Prostate gland (tissue), 2 donors: ENCODE data around the gene POLDIP3. TPM values are rescaled to one million over a fixed set of nuclear protein-coding genes. Genes with fewer than 3 reads are reported as not detected.

Experiments used
- DNase-seq: peaks from one replicate; pipeline ENCODE4 v3.0.0-alpha.2; 2019; ENCODE audit warnings: low spot score
- H3K27ac ChIP-seq, 2 donors: fragments of 200-600 bp; sonication (generic); 2 replicates each; pipeline ENCODE4 v1.5.1; 2017 to 2019
- H3K27me3 ChIP-seq: fragments of 200-600 bp; sonication (generic); replicated peaks from 2 replicates; pipeline ENCODE4 v1.5.1; 2019; ENCODE audit not compliant: insufficient read depth
- H3K36me3 ChIP-seq, 2 donors: fragments of 200-600 bp; sonication (generic); 1 replicate in 1 of 2; 2 replicates in 1 of 2; pipeline versions ENCODE4 v1.5.1 to v1.8.1; 2017 to 2019
- H3K4me1 ChIP-seq: fragments of 200-600 bp; sonication (generic); replicated peaks from 2 replicates; pipeline ENCODE4 v1.5.1; 2019
- H3K4me3 ChIP-seq, 2 donors: fragments of 200-600 bp; sonication (generic); 2 replicates each; pipeline ENCODE4 v1.5.1; 2017 to 2019
- H3K9me3 ChIP-seq: fragments of 200-600 bp; sonication (generic); 2 replicates; pipeline ENCODE4 v1.5.1; 2017
- CTCF ChIP-seq, 4 experiments: fragments of 200-600 bp in 2 of 4; fragments of 450-650 bp in 2 of 4; sonication (generic) in 2 of 4; IDR thresholded peaks; 1 replicate in 3 of 4; 2 replicates in 1 of 4; pipeline ENCODE4 v1.5.1; 2016 to 2019; ENCODE audit warnings: antibody characterized with exemption in 4 of 4, mild to moderate bottlenecking in 2 of 4, moderate library complexity in 2 of 4
- POLR2A ChIP-seq: fragments of 450-650 bp; IDR thresholded peaks from one replicate; pipeline ENCODE4 v1.6.1; 2016; ENCODE audit warnings: antibody characterized with exemption, mild to moderate bottlenecking
- POLR2AphosphoS5 ChIP-seq: sonication (generic); formaldehyde crosslinking; IDR thresholded peaks from one replicate; pipeline ENCODE4 v1.6.1; 2017; ENCODE audit warnings: antibody characterized with exemption
- WGBS: methylation state at CpG from one replicate; pipeline ENCODE4 v1.1.5; 2018; 5-methylcytosine and 5-hydroxymethylcytosine counted together
- intact Hi-C: fragments of 100-400 bp; cut with DNase I; formaldehyde crosslinking; loops from one replicate; pipeline ENCODE4 v1.14.2; 2022
- total RNA-seq, 2 donors: library from RNA; depleted of rRNA; stranded (reverse); fragments of >200 nt; gene quantifications; one replicate each; pipeline ENCODE4 v1.1.0, GENCODE V29; 2016

POLDIP3 gene
- total RNA-seq, 2 donors from 2014 or later, result 46.4 to 62.6 TPM

GRCh38 chr22:42641801-42642413 is 27.2 kb upstream of the POLDIP3 start:
- H3K4me1 ChIP-seq, result peaks cover 29% of the 10 kb centered on the region
- TF ChIP-seq POLR2AphosphoS5 (no peak), CTCF (IDR thresholded peaks at IDR 0.05) (no peak), POLR2A (no peak)
- intact Hi-C loops, result no loop called here
- no peaks in the 10 kb centered on the region for H3K9me3 ChIP-seq
- 88% methylated on average over 9 of the region's 9 CpGs for WGBS
- H3K27ac ChIP-seq, result no peak overlapping the region
- no peak for DNase-seq
- H3K4me3 ChIP-seq, result no peak overlapping the region
- no peaks in the 10 kb centered on the region for H3K27me3 ChIP-seq
- H3K36me3 ChIP-seq, result no peaks in the 10 kb centered on the region

- DNase-seq, result no peak
- no peaks in the 10 kb centered on the region for H3K36me3 ChIP-seq
- H3K27me3 ChIP-seq, result no peaks in the 10 kb centered on the region
- H3K27ac ChIP-seq, result no peak overlapping the region
- peaks cover 8% of the 10 kb centered on the region for H3K4me1 ChIP-seq
- H3K9me3 ChIP-seq, result no peaks in the 10 kb centered on the region
- TF ChIP-seq POLR2AphosphoS5 (no peak), CTCF (IDR thresholded peaks at IDR 0.05) (no peak), POLR2A (no peak)
- H3K4me3 ChIP-seq, result no peak overlapping the region
- intact Hi-C loops, result no loop called here
- WGBS, result 81% methylated on average over 9 of the region's 9 CpGs
Observed at GRCh38 chr22:42639541-42640241, 25.0 kb upstream of the POLDIP3 start.

GRCh38 chr22:42637555-42637954 is 22.9 kb upstream of the POLDIP3 start:
- Histone ChIP-seq H3K27me3 (no peaks in the 10 kb centered on the region), H3K4me3 (no peak overlapping the region), H3K27ac (no peak overlapping the region), H3K4me1 (no peaks in the 10 kb centered on the region), H3K9me3 (no peaks in the 10 kb centered on the region), H3K36me3 (peaks cover 0 to 5% of the 10 kb centered on the region in 2 donors)
- WGBS, result 93% methylated on average over 12 of the region's 12 CpGs
- no peak for DNase-seq
- TF ChIP-seq CTCF (IDR thresholded peaks at IDR 0.05), result no peak
- no peak for TF ChIP-seq POLR2A
- TF ChIP-seq POLR2AphosphoS5, result no peak
- intact Hi-C loops, result no loop called here

GRCh38 chr22:42636506-42636905 is 21.8 kb upstream of the POLDIP3 start:
- TF ChIP-seq POLR2AphosphoS5 (no peak), CTCF (IDR thresholded peaks at IDR 0.05) (no peak), POLR2A (no peak)
- no peak overlapping the region for H3K27ac ChIP-seq
- no peaks in the 10 kb centered on the region for H3K27me3 ChIP-seq
- no peak for DNase-seq
- WGBS, result 94% methylated on average over 17 of the region's 17 CpGs
- no peaks in the 10 kb centered on the region for H3K9me3 ChIP-seq
- no peaks in the 10 kb centered on the region for H3K4me1 ChIP-seq
- no peak overlapping the region for H3K4me3 ChIP-seq
- peaks cover 0 to 10% of the 10 kb centered on the region in 2 donors for H3K36me3 ChIP-seq
- intact Hi-C loops, result no loop called here

- Histone ChIP-seq H3K27me3 (no peaks in the 10 kb centered on the region), H3K4me1 (no peaks in the 10 kb centered on the region), H3K9me3 (no peaks in the 10 kb centered on the region), H3K36me3 (peaks cover 0 to 10% of the 10 kb centered on the region in 2 donors), H3K27ac (no peak overlapping the region), H3K4me3 (no peak overlapping the region)
- no peak for TF ChIP-seq POLR2A
- TF ChIP-seq CTCF (IDR thresholded peaks at IDR 0.05), result no peak
- peak; percentile 37 for TF ChIP-seq POLR2AphosphoS5
- intact Hi-C loops, result no loop called here
- WGBS, result 84% methylated on average over 3 of the region's 3 CpGs
- no peak for DNase-seq
Observed at GRCh38 chr22:42635531-42635930, 20.8 kb upstream of the POLDIP3 start.
